Activated naive CD8-positive, alpha-beta T cell treated with anti-CD3 and anti-CD28 coated beads for 36 hours (primary cell): Measurements from ENCODE around the gene CASKIN2. TPM values are rescaled to one million over a fixed set of nuclear protein-coding genes. Genes with fewer than 3 reads are reported as not detected.

ENCODE experiments used
- DNase-seq: peaks from one replicate; pipeline ENCODE4 v3.0.0; 2021
- H3K27ac Mint-ChIP-seq: one replicate; pipeline ENCODE4 v1.8.0; 2022; ENCODE audit warnings: mild to moderate bottlenecking, moderate library complexity, mixed read lengths
- H3K27me3 Mint-ChIP-seq: one replicate; pipeline ENCODE4 v1.8.0; 2022; ENCODE audit warnings: mild to moderate bottlenecking, mixed read lengths
- H3K36me3 Mint-ChIP-seq: one replicate; pipeline ENCODE4 v1.8.0; 2021; ENCODE audit warnings: mild to moderate bottlenecking, mixed read lengths
- H3K4me1 Mint-ChIP-seq: one replicate; pipeline ENCODE4 v1.8.0; 2021; ENCODE audit warnings: mixed read lengths
- H3K4me3 Mint-ChIP-seq: one replicate; pipeline ENCODE4 v1.8.0; 2022; ENCODE audit warnings: mild to moderate bottlenecking, moderate library complexity, mixed read lengths
- H3K9me3 Mint-ChIP-seq: one replicate; pipeline ENCODE4 v1.8.0; 2022; ENCODE audit warnings: mixed read lengths
- total RNA-seq, 2 experiments: library from RNA; stranded (reverse); gene quantifications; one replicate each; pipeline ENCODE4 v1.2.3, GENCODE V29; 2021

CASKIN2 gene
- total RNA-seq, 2 experiments from 2014 or later: 4.3 to 4.5 TPM

- no peak for DNase-seq
- Mint-ChIP-seq H3K27me3 (no peaks in the 10 kb centered on the region), H3K4me3 (no peak overlapping the region), H3K27ac (no peak overlapping the region), H3K9me3 (no peaks in the 10 kb centered on the region), H3K36me3 (no peaks in the 10 kb centered on the region), H3K4me1 (no peaks in the 10 kb centered on the region)
These were observed 9.7 kb downstream of the CASKIN2 start for GRCh38 chr17:75505640-75506039.

GRCh38 chr17:75505152-75505409 is 10.3 kb downstream of the CASKIN2 start:
- Mint-ChIP-seq H3K36me3 (no peaks in the 10 kb centered on the region), H3K4me3 (no peak overlapping the region), H3K4me1 (no peaks in the 10 kb centered on the region), H3K27ac (no peak overlapping the region), H3K9me3 (no peaks in the 10 kb centered on the region), H3K27me3 (no peaks in the 10 kb centered on the region)
- DNase-seq: no peak

GRCh38 chr17:75504347-75505151 is 10.8 kb downstream of the CASKIN2 start:
- no peak overlapping the region for H3K4me3 Mint-ChIP-seq

DNA sequence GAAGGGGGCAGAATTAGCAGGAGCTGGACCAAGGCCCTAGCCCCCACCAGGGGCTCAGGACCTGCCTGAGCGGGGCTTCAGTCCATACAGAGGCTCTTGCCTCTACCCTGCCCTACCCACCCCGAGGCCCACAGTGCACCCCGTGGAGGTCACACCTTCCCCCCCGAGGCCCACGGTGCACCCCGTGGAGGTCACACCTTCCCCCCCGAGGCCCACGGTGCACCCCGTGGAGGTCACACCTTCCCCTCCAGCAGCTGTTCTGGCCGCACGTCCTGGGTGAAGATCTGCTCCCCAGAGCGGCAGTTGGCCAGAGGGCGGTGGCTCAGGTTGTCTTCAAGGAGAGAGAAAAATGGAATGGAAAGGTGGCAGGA is 11.4 kb downstream of the CASKIN2 start:
- DNase-seq: no peak
- H3K4me1 Mint-ChIP-seq: no peaks in the 10 kb centered on the region
- no peaks in the 10 kb centered on the region for H3K36me3 Mint-ChIP-seq
- H3K27ac Mint-ChIP-seq: no peak overlapping the region
- no peak overlapping the region for H3K4me3 Mint-ChIP-seq
- no peaks in the 10 kb centered on the region for H3K27me3 Mint-ChIP-seq
- H3K9me3 Mint-ChIP-seq: no peaks in the 10 kb centered on the region

More at GRCh38 chr17:75504347-75505151, 10.8 kb downstream of the CASKIN2 start:
- H3K27ac Mint-ChIP-seq: no peak overlapping the region
- no peaks in the 10 kb centered on the region for H3K36me3 Mint-ChIP-seq
- DNase-seq: peak; percentile 37
- H3K27me3 Mint-ChIP-seq: no peaks in the 10 kb centered on the region
- no peaks in the 10 kb centered on the region for H3K4me1 Mint-ChIP-seq
- no peaks in the 10 kb centered on the region for H3K9me3 Mint-ChIP-seq

DNA sequence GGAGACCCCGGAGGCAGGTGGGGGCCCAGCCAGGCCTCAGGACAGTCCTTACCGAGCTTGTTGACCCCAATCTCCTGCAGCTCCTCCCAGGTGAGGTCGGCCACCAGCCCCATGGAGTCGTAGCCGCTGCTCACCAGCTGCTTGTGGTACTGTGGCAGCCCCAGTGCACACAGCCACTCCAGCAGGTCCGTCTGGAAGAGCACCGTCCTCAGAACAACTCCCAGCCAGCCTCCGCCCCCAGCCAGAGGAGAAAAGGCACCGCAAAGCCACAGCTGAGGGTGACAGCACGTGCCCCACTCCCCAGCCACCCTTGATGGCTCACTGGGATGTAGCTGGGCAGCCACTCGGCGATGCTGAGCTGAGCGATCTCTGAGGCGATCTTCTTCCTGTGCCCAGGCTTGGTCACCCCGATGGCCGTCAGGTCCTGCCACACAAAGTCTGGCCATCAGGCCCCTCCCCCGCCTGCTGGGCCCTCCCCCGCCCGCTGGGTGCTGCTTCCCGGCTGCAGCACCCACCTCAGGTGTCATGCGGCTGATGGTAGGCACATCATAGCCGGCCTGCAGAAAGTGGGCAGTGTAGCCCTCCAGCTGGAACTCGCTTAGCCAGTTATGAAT is 11.9 kb downstream of the CASKIN2 start:
- no peaks in the 10 kb centered on the region for H3K9me3 Mint-ChIP-seq
- no peaks in the 10 kb centered on the region for H3K4me1 Mint-ChIP-seq
- no peak overlapping the region for H3K27ac Mint-ChIP-seq
- no peaks in the 10 kb centered on the region for H3K36me3 Mint-ChIP-seq
- no peaks in the 10 kb centered on the region for H3K27me3 Mint-ChIP-seq
- H3K4me3 Mint-ChIP-seq: no peak overlapping the region
- DNase-seq: no peak

GRCh38 chr17:75502721-75503329 is 12.5 kb downstream of the CASKIN2 start:
- Mint-ChIP-seq H3K4me1 (peaks cover 2% of the 10 kb centered on the region), H3K4me3 (no peak overlapping the region), H3K36me3 (no peaks in the 10 kb centered on the region), H3K27ac (no peak overlapping the region), H3K27me3 (no peaks in the 10 kb centered on the region), H3K9me3 (no peaks in the 10 kb centered on the region)
- no peak for DNase-seq

DNA sequence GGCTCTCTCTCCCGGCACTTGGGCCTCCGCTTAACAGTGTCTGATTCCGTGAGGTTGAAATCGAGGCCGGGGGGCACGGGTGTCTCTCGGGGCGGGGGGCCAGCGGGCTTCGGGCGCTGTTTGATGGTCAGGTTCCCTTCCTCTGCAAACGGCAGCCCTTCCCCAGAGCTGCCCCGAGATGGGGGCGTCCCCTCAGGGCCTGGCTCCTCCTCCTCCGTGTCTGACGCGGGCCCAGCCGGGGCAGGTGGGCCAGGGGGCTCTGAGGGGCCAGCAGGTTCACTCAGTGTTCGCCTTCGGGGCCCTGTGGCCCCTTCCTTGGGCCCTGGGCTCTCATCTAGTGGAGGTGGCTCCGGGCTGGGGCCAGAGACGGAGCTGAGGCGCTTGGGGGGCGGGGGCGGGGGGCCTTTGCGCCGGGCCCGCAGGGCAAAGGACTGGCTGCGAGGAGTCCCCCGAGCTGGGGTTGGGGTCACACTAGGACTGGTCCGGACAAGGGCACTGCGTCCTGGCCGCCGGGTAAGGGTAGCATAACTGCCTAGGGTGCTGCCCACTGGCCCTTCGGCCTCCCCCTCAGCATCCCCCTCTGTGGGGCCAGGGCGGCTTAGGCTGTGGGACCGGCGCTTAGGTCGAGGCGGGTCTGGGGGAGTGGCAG is 13.1 kb downstream of the CASKIN2 start:
- H3K27me3 Mint-ChIP-seq: no peaks in the 10 kb centered on the region
- H3K27ac Mint-ChIP-seq: no peak overlapping the region
- DNase-seq: no peak
- H3K4me1 Mint-ChIP-seq: peaks cover 5% of the 10 kb centered on the region
- no peak overlapping the region for H3K4me3 Mint-ChIP-seq
- no peaks in the 10 kb centered on the region for H3K36me3 Mint-ChIP-seq
- H3K9me3 Mint-ChIP-seq: no peaks in the 10 kb centered on the region

GRCh38 chr17:75501378-75502071 is 13.8 kb downstream of the CASKIN2 start:
- Mint-ChIP-seq H3K9me3 (no peaks in the 10 kb centered on the region), H3K27ac (no peak overlapping the region), H3K4me1 (peaks cover 5% of the 10 kb centered on the region), H3K27me3 (no peaks in the 10 kb centered on the region), H3K36me3 (no peaks in the 10 kb centered on the region), H3K4me3 (no peak overlapping the region)
- no peak for DNase-seq

DNA sequence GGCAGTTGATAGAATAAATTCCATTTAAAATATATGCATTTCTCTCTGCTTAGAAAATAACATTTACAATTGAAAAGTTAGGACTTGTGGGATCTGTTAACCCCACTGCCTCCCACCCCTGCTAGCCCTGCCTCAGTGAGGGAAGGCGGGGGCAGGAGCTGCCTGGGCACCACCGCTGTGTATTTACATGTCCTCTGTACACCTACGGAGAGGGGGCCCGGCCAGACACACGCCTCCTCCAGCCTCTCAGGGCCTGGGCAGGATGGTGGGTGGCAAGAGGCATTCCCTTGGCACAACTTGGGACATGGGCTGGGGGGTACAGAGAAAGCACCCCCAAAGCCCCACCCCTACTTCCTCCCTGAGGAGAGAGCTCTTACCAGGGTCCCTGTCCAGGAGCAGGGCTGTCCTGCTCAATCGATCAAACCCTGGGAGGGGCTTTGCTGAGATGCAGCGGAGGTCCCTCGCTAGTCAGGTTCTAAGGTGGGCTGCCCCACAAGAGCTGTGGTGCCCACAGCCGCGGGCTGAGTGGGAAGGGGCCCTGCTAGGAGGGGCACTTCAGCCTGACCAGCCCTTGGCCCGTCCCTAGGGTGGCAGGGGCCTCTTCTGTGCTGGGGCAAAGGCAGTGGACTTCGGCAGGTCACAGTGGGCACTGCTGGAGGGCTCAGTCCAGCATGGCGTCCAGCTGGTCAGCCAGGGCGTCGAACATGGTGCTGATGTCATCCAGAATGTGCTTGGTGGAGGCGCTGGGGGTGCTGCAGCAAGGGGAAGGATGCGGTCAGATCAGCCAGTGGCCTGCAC is 14.7 kb downstream of the CASKIN2 start:
- no peaks in the 10 kb centered on the region for H3K9me3 Mint-ChIP-seq
- H3K4me1 Mint-ChIP-seq: peaks cover 5% of the 10 kb centered on the region
- H3K4me3 Mint-ChIP-seq: no peak overlapping the region
- DNase-seq: no peak
- H3K36me3 Mint-ChIP-seq: no peaks in the 10 kb centered on the region
- no peaks in the 10 kb centered on the region for H3K27me3 Mint-ChIP-seq
- no peak overlapping the region for H3K27ac Mint-ChIP-seq

GRCh38 chr17:75499313-75500022 is 15.9 kb downstream of the CASKIN2 start:
- Mint-ChIP-seq H3K4me3 (no peak overlapping the region), H3K27me3 (no peaks in the 10 kb centered on the region), H3K4me1 (peaks cover 5% of the 10 kb centered on the region), H3K36me3 (no peaks in the 10 kb centered on the region), H3K9me3 (no peaks in the 10 kb centered on the region), H3K27ac (no peak overlapping the region)
- DNase-seq: no peak

GRCh38 chr17:75498726-75499213 is 16.6 kb downstream of the CASKIN2 start:
- Mint-ChIP-seq H3K27me3 (no peaks in the 10 kb centered on the region), H3K4me1 (peaks cover 5% of the 10 kb centered on the region), H3K27ac (no peak overlapping the region), H3K36me3 (no peaks in the 10 kb centered on the region), H3K4me3 (no peak overlapping the region), H3K9me3 (no peaks in the 10 kb centered on the region)
- no peak for DNase-seq

DNA sequence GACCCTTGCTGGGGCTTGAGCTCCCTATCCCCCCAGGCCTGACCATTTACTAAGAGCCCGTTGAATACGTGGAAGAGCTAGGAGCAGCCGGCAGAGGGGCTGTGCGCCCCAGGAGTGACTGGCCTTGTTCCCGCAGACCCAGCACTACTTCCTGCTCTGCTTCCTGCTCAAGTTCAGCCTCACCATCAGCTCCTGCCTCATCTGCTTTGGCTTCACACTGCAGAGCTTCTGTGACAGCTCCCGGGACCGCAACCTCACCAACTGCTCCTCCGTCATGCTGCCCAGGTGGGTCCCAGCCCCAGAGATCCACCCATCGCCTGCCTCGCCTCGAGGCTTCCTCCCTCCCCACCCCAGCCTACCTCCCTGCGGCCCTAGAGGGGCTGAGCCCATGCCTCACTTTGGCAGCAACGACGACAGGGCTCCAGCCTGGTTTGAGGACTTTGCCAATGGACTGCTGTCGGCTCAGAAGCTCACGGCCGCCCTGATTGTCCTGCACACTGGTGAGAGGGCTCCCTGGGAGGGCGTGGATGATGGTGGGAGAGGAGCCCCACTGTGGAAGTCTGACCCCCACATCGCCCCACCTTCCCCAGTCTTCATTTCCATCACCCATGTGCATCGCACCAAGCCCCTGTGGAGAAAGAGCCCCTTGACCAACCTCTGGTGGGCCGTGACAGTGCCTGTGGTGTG is 17.2 kb downstream of the CASKIN2 start:
- no peak overlapping the region for H3K4me3 Mint-ChIP-seq
- no peaks in the 10 kb centered on the region for H3K9me3 Mint-ChIP-seq
- no peaks in the 10 kb centered on the region for H3K36me3 Mint-ChIP-seq
- DNase-seq: no peak
- no peaks in the 10 kb centered on the region for H3K27me3 Mint-ChIP-seq
- no peak overlapping the region for H3K27ac Mint-ChIP-seq
- peaks cover 5% of the 10 kb centered on the region for H3K4me1 Mint-ChIP-seq

GRCh38 chr17:75496005-75496404 is 19.3 kb downstream of the CASKIN2 start:
- Mint-ChIP-seq H3K27ac (no peak overlapping the region), H3K27me3 (no peaks in the 10 kb centered on the region), H3K4me3 (no peak overlapping the region), H3K9me3 (no peaks in the 10 kb centered on the region), H3K4me1 (peaks cover 5% of the 10 kb centered on the region), H3K36me3 (no peaks in the 10 kb centered on the region)
- DNase-seq: no peak
